Stimulated activated CD8-positive, alpha-beta memory T cell treated with anti-CD3 and anti-CD28 coated beads, Interleukin-7, amount 100 ng/mL, for 24 hours (primary cell): Measurements from ENCODE around the gene CDH13.

Experiments
- DNase-seq: peaks from one replicate; pipeline ENCODE4 v3.0.0-alpha.2; 2020; ENCODE audit warnings: low read depth

CDH13 gene

DNA sequence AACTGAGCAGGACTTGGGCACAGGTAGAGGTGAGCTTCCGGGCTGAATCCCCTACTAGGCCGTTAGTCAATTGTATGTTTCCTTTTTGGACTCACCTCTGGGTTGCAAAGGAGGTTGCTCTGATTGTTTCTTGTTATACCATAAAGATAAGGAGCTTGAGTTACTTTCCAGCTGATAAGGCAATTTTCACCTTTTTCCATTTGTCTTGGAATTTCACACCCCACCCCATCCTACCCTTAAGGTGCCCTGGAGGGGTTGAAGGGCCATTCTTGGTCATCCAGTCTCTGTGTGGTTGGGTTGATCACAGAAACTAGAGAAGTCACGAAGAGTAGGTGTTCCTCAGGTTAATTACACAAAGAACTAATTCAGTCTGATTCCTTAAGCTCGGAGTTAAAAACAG is 162.2 kb downstream of the CDH13 start:
- no peak for DNase-seq

GRCh38 chr16:82792693-82793092 is 165.9 kb downstream of the CDH13 start:
- DNase-seq, result no peak

GRCh38 chr16:82793528-82794245 is 166.9 kb downstream of the CDH13 start:
- DNase-seq, result no peak

GRCh38 chr16:82796047-82796446 is 169.3 kb downstream of the CDH13 start:
- DNase-seq, result no peak

DNA sequence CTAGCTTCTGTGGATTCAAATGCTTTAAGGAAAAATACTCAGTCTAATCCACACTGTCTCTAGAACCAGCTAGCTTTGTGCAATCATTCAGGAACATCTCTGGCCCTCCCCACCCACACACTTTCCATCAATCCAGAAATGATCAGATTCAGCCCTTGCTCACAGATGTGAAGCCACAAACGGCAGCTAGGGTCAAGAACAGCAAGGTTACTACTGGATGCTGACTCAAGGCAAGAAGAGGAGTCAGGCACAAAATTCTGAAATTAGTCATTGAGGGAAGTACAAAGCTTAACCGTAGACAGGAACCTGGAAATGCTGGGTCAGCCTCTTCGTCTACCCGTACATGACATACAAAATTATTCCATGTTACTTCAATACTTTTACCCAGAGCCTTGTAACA is 174.6 kb downstream of the CDH13 start:
- DNase-seq, result no peak

DNA sequence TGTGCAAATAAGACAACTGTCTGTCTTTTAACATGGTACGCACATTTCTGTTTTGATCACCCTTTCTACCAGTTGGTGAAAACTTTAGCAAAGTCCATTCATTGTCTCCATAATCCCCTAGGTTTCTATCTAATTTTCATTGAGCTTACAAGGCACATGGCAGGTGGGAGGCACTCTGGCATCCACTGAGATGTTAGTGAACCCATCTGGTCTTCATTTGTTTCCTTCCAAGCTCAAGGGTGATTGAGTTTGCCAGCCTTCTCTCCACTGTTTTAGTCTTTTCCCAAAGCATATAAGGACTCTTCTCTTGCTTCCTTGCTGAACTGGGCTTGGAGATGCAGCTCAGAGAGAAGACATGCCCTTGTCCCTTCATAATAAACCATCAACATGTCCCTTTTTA is 179.1 kb downstream of the CDH13 start:
- no peak for DNase-seq

DNA sequence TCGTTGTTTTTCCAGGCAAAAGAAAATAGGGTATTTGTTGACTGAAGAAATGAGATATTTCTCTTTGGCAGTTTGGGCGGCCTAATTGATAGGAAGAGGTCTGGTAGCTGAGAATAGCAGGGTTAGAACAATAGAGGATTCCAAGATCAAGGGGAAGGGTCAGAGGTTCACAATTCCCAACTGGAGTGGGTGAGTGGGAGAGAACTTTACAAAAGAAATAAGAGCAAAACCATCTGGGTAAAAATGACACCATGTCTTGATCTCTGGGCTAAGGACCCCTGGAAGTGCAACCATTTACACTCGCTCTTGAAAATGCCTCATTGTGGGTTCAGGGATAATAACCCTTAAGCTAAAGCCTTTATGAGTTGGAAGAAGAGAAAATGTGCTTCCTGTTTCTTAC is 180.5 kb downstream of the CDH13 start:
- DNase-seq, result no peak

- no peak for DNase-seq
These were observed 181.3 kb downstream of the CDH13 start for GRCh38 chr16:82808036-82808435.

DNA sequence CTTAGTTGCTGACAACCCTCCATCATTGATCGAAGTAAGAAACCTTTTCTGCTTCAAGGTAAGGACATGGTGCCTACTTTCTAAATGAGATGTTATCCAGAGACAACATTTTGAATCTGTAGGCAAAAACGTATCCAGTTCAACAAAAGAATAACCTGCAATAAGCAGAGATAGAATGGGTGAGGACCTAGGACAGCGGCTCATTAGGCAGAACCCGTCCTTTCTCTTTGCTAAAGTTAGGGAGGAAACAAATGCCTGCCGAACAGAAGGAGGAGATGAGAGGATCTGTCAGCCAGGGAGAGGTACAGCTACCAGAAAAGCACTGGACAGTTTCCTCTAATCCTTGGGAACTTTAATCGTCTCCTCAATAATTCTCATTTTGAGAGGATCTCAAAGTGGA is 183.3 kb downstream of the CDH13 start:
- no peak for DNase-seq

DNA sequence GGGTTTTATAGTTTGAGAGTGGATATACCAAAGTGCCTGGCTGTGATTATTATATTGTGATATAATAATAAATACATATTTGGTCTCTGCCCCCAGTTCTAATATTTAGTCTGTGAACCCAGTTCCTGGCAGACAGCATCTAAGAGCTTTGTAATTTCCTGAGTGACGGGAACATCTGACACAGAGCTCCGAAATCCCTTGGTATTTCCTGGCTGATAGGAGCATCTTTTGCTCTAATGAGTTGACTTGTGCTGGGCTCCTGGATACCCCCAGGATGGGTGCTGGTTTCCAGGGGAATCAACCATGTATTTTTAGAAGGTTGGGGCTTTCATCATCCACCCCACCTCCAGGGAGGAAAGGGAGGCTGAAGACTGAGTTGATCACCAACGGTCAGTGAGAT is 187.3 kb downstream of the CDH13 start:
- no peak for DNase-seq

GRCh38 chr16:82819286-82819685 is 192.5 kb downstream of the CDH13 start:
- DNase-seq, result no peak

DNA sequence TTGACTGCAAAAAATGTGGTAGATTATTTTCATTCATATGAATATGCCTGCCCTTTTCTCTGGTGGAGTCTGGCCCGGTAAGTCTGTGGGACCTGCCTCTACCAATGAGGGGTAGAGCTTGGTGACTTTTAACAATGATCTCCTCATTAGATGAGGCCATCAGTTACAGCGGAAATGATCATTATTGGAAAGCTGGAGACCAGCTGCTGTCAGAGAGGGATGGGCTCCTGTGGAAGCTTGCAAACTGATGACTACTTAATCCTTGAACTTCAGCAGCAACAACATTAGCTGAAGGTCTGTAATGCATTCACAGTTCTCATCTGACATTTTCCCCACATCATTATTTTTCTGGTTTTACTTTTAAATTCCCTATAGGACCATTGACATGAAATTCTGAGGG is 194.1 kb downstream of the CDH13 start:
- no peak for DNase-seq

- DNase-seq, result no peak
These were observed 197.6 kb downstream of the CDH13 start for GRCh38 chr16:82824408-82824807.

GRCh38 chr16:82829301-82829700 is 202.5 kb downstream of the CDH13 start:
- no peak for DNase-seq

- no peak for DNase-seq
These were observed 204.2 kb downstream of the CDH13 start for GRCh38 chr16:82830944-82831343.

GRCh38 chr16:82832821-82833220 is 206.1 kb downstream of the CDH13 start:
- DNase-seq, result no peak

GRCh38 chr16:82833378-82833993 is 206.7 kb downstream of the CDH13 start:
- DNase-seq, result no peak

- no peak for DNase-seq
These were observed 207.5 kb downstream of the CDH13 start for GRCh38 chr16:82834151-82834815.

- DNase-seq, result no peak
These were observed 208.9 kb downstream of the CDH13 start for GRCh38 chr16:82835487-82836155.

DNA sequence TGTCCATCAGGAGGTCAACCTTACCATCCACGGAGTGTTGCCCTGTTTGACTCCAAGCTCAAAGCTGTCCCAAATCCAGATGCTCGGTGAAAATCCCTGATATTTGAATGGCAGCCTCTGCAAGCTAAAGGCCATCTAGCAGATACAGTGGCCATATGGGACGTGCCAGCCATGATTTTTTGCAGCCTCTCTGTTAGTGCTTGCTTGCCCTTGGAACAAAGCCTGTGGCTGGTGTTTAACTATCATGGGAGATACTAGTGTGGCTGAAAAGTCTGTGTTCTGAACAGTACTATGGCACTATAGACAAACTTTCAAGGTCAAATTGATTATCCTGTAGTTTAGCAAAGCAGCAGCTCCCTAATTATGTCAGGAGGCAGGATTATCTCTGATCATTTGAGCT is 214.3 kb downstream of the CDH13 start:
- DNase-seq, result no peak

- DNase-seq, result no peak
These were observed 217.0 kb downstream of the CDH13 start for GRCh38 chr16:82843606-82844271.

- no peak for DNase-seq
These were observed 218.3 kb downstream of the CDH13 start for GRCh38 chr16:82845116-82845515.
